Endothelial cell (in vitro differentiated cells): Measurements from ENCODE around the gene CDKN2C. TPM values are rescaled to one million over a fixed set of nuclear protein-coding genes. Genes with fewer than 3 reads are reported as not detected.
"Not testable (repeated sequence)": the region's sequence is repeated elsewhere in the genome, so short reads cannot be mapped to it uniquely, and the experiment has no call there.

Experiments
- DNase-seq: peaks from one replicate; pipeline ENCODE4 v3.0.0; 2021; ENCODE audit warnings: low spot score
- H3K27ac Mint-ChIP-seq: one replicate; pipeline ENCODE4 v1.8.0; 2021; ENCODE audit warnings: mixed read lengths, inconsistent platforms; ENCODE audit not compliant: unreplicated experiment
- H3K27me3 Mint-ChIP-seq: one replicate; pipeline ENCODE4 v1.8.0; 2021; ENCODE audit warnings: mild to moderate bottlenecking, moderate library complexity, mixed read lengths, inconsistent platforms; ENCODE audit not compliant: unreplicated experiment
- H3K36me3 Mint-ChIP-seq: one replicate; pipeline ENCODE4 v1.8.0; 2021; ENCODE audit warnings: mild to moderate bottlenecking, low read depth, mixed read lengths, inconsistent platforms; ENCODE audit not compliant: unreplicated experiment
- H3K4me1 Mint-ChIP-seq: one replicate; pipeline ENCODE4 v1.8.0; 2021; ENCODE audit warnings: mild to moderate bottlenecking, mixed read lengths, inconsistent platforms; ENCODE audit not compliant: unreplicated experiment
- H3K4me3 Mint-ChIP-seq: one replicate; pipeline ENCODE4 v1.8.0; 2021; ENCODE audit warnings: mild to moderate bottlenecking, mixed read lengths, inconsistent platforms; ENCODE audit not compliant: unreplicated experiment
- H3K9me3 Mint-ChIP-seq: one replicate; pipeline ENCODE4 v1.8.0; 2021; ENCODE audit warnings: mixed read lengths, inconsistent platforms; ENCODE audit not compliant: unreplicated experiment
- total RNA-seq: library from RNA; stranded (reverse); fragmentation: NEBNext Ultra II Directional; extraction: Animal tissue kit (Norgen Biotek cat#: 25700); gene quantifications from one replicate; pipeline ENCODE4 v1.2.1, GENCODE V29; 2021; ENCODE audit not compliant: unreplicated experiment
- TF ChIP-seq, protein P1 (sequence below): fragments of 200-600 bp; sonication (generic); IDR thresholded peaks from one replicate; pipeline ENCODE4 v1.5.0; 2021; ENCODE audit warnings: antibody characterized with exemption; ENCODE audit not compliant: unreplicated experiment

CDKN2C gene
- total RNA-seq, 1 donor from 2014 or later: not detected

DNA sequence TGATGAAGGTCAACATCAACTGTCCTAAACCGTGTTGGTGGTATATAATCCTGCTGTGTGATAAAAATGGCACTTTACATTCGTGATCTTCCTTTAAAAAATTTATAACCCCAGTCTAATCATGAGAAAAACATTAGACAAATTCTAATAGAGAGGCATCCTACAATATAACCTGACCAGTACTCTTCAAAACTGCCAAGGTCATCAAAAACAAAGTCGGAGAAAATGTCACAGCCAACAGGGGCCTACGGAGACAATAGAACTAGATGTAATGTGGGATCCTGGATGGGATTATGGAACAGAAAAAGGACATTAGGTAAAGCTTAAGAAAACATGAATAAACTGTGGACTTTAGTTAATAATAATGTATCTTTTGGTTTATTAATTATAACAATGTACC is 25.0 kb downstream of the CDKN2C start:
- no peak for DNase-seq
- Mint-ChIP-seq H3K36me3 (no peaks in the 10 kb centered on the region), H3K27me3 (no peaks in the 10 kb centered on the region), H3K27ac (no peak overlapping the region), H3K4me1 (no peaks in the 10 kb centered on the region), H3K9me3 (no peaks in the 10 kb centered on the region), H3K4me3 (no peak overlapping the region)
- TF ChIP-seq, protein P1, sequence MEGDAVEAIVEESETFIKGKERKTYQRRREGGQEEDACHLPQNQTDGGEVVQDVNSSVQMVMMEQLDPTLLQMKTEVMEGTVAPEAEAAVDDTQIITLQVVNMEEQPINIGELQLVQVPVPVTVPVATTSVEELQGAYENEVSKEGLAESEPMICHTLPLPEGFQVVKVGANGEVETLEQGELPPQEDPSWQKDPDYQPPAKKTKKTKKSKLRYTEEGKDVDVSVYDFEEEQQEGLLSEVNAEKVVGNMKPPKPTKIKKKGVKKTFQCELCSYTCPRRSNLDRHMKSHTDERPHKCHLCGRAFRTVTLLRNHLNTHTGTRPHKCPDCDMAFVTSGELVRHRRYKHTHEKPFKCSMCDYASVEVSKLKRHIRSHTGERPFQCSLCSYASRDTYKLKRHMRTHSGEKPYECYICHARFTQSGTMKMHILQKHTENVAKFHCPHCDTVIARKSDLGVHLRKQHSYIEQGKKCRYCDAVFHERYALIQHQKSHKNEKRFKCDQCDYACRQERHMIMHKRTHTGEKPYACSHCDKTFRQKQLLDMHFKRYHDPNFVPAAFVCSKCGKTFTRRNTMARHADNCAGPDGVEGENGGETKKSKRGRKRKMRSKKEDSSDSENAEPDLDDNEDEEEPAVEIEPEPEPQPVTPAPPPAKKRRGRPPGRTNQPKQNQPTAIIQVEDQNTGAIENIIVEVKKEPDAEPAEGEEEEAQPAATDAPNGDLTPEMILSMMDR: no peak

DNA sequence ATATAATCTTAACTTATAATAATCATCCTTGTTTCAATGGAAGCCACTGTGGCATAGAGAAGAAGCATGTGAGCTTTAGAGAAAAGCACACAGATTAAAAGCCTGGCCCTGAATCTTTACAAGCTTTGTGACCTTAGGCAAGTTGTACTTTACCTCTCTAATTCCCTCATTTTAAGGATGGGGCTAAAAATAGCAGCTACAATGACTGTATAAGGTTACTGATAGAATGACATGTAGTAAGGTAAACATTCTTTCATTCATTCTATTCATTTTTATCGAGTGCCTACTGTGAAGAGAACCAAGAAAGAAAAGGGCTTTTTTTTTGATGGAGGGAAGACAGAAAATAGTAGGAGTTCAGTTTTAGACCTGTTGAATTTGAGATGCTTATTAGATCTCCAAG is 25.6 kb downstream of the CDKN2C start:
- TF ChIP-seq, protein P1: no peak
- Mint-ChIP-seq H3K27me3 (no peaks in the 10 kb centered on the region), H3K9me3 (no peaks in the 10 kb centered on the region), H3K4me3 (no peak overlapping the region), H3K27ac (no peak overlapping the region), H3K36me3 (no peaks in the 10 kb centered on the region), H3K4me1 (no peaks in the 10 kb centered on the region)
- no peak for DNase-seq

DNA sequence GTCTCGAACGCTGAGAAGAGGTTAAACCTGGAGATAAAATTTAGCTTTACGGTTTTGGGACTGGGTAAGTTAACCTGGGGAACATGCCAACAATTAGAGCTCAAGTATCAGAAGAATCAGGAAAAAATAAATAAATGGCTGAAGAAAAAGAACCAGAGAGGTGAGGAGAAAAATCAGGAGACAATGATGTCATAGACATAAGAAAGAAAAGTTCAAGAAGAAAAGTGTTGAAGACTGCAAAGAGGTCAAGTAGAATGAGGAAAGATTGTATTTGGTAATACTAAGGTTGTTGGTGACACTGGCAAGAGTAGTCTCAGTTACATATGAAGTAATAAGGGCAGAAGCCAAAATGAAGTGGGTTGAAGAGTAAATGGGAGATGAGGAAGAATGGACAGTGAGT is 26.0 kb downstream of the CDKN2C start:
- TF ChIP-seq, protein P1: no peak
- no peaks in the 10 kb centered on the region for H3K4me1 Mint-ChIP-seq
- no peak overlapping the region for H3K27ac Mint-ChIP-seq
- DNase-seq: no peak
- no peaks in the 10 kb centered on the region for H3K36me3 Mint-ChIP-seq
- no peak overlapping the region for H3K4me3 Mint-ChIP-seq
- no peaks in the 10 kb centered on the region for H3K27me3 Mint-ChIP-seq
- no peaks in the 10 kb centered on the region for H3K9me3 Mint-ChIP-seq

DNA sequence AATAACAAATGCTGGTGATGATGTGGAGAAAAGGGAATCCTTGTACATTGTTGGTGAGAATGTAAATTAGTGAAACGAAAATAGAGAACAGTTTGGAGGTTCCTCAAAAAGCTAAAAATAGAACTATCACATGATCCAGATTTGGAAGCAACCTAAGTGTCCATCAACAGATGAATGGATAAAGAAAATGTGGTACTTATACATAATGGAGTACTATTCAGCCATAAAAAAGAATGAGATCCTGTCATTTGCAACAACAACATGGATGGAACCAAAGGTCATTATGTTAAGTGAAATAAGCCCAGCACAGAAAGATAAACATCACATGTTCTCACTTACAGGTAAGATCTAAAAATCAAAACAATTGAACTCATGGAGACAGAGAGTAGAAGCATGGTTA is 29.3 kb downstream of the CDKN2C start:
- DNase-seq, H3K27ac Mint-ChIP-seq, H3K9me3 Mint-ChIP-seq, H3K27me3 Mint-ChIP-seq, H3K4me3 Mint-ChIP-seq, H3K4me1 Mint-ChIP-seq, H3K36me3 Mint-ChIP-seq: not testable (repeated sequence)

DNA sequence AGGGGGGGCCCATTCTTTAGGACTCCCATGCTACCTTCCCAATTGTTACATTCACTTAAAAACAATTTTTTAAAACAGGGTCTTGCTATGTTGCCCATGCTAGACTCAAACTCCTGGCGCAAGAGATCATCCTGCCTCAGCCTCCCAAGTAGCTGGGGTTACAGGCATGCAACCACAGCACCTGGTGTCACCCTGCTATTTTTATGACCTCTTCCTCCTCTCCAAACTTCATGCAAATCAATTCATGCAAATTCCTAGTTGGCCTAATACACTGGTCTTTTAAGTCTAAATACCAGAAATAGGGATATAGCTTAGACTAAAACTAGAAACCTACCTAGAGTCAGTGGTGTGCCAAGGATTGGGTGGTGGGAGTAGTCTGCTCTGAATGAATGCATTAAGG is 30.1 kb downstream of the CDKN2C start:
- H3K4me1 Mint-ChIP-seq: no peaks in the 10 kb centered on the region
- no peak for DNase-seq
- TF ChIP-seq, protein P1: no peak
- no peaks in the 10 kb centered on the region for H3K9me3 Mint-ChIP-seq
- H3K27ac Mint-ChIP-seq: no peak overlapping the region
- H3K4me3 Mint-ChIP-seq: no peak overlapping the region
- H3K27me3 Mint-ChIP-seq: no peaks in the 10 kb centered on the region
- no peaks in the 10 kb centered on the region for H3K36me3 Mint-ChIP-seq

DNA sequence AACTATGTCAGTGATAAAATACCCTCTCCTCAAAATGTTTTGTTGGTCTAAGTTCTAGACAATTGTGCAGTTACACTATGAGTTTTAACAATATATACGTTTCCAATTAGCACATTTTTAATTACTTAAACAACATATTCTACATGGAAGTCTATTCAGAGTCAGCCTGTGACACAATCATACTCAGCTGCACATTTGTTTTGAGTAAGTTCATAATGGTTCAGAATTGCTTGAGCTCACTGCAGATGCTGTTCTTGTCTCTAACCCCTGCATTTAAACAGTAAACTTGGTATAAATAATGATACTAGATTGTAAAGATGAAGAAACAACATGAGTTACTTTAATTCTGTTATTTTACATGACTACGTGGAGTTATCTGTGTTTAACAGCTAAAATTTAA is 30.6 kb downstream of the CDKN2C start:
- no peak overlapping the region for H3K27ac Mint-ChIP-seq
- no peak for DNase-seq
- H3K27me3 Mint-ChIP-seq: no peaks in the 10 kb centered on the region
- no peak overlapping the region for H3K4me3 Mint-ChIP-seq
- H3K36me3 Mint-ChIP-seq: no peaks in the 10 kb centered on the region
- TF ChIP-seq, protein P1: no peak
- H3K9me3 Mint-ChIP-seq: no peaks in the 10 kb centered on the region
- no peaks in the 10 kb centered on the region for H3K4me1 Mint-ChIP-seq
